HG03378 (cell line): Measurements from ENCODE around the gene CDKL2.
"Not testable (repeated sequence)": the region's sequence is repeated elsewhere in the genome, so short reads cannot be mapped to it uniquely, and the experiment has no call there.

ENCODE experiments used
- ATAC-seq: cut with Tn5 transposase; IDR thresholded peaks from one replicate; pipeline ENCODE4 v1.9.1; 2021; ENCODE audit warnings: mild to moderate bottlenecking, moderate library complexity; ENCODE audit not compliant: unreplicated experiment

The CDKL2 gene

DNA sequence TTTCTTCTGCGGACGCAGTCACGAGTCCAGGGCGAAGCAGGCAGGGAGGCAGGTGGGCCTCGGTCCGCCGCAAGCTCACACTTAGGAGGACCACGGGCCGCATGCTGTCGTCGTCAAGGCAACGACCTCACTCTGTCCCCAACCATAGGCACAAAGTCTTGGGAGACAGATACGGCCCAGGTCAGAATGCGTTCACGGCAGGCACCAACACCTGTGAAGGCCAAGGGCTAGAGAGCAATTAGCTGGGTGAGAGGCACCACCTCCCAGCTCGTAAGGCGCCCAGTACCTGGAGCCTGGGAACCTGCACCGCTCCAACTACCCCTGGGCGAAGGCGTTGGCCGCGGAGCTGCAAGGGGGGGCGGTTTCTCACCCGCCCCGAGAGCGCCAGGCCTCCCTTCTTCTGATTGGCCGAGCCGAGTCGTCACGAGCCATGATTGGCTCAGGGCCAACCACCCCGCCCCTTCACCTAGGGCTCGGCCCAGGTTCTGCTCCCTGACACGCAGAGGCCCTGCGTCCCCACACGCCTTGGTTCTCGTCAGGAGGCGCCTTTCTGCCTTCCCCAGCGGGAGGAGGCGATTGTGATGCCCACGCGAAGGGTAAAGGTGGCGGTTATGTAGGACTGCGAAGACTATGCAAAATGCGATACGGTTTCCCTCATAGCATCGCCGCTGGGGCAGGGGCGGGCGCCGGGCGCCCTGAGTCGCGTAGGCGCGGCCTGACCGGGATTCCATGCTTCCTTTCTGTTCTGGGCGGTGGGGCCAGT lies at the start of gene CDKL2:
CDKL2 (minus strand) TSS at position 355 of the 763 bp plus-strand sequence. CDS start 4,540 bp downstream, outside the sequence.
- ATAC-seq = peak; percentile 97

GRCh38 chr4:75678965-75679364 lies 48.6 kb upstream of the CDKL2 start:
- no peak for ATAC-seq

- ATAC-seq = no peak
Measured at GRCh38 chr4:75678473-75678872, 48.1 kb upstream of the CDKL2 start.

DNA sequence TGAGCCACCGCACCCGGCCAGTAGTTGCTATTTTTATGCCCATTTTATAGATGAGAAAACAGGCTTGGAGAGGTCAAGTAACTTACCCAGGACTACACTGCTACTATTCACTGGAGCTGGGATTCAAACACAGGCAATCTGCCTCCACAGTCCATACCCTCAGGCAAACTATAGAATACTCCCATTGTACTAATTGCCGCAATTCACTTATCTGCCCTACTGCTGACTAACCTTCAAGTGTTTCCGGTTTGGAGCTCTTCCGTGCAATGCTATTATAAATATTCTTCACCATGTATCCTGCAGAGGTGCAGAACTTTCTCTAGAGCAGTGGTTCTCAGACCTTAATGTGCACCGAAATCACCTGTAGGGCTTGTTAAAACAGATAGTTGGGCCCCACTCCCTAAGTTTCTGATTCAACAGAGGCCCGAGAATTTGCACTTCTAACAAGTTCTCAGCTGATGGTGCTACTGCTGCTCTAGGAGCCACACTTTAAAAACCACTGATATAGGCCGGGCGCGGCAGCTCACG lies 44.7 kb upstream of the CDKL2 start:
- no peak for ATAC-seq

- no peak for ATAC-seq
Measured at GRCh38 chr4:75673959-75674328, 43.6 kb upstream of the CDKL2 start.

DNA sequence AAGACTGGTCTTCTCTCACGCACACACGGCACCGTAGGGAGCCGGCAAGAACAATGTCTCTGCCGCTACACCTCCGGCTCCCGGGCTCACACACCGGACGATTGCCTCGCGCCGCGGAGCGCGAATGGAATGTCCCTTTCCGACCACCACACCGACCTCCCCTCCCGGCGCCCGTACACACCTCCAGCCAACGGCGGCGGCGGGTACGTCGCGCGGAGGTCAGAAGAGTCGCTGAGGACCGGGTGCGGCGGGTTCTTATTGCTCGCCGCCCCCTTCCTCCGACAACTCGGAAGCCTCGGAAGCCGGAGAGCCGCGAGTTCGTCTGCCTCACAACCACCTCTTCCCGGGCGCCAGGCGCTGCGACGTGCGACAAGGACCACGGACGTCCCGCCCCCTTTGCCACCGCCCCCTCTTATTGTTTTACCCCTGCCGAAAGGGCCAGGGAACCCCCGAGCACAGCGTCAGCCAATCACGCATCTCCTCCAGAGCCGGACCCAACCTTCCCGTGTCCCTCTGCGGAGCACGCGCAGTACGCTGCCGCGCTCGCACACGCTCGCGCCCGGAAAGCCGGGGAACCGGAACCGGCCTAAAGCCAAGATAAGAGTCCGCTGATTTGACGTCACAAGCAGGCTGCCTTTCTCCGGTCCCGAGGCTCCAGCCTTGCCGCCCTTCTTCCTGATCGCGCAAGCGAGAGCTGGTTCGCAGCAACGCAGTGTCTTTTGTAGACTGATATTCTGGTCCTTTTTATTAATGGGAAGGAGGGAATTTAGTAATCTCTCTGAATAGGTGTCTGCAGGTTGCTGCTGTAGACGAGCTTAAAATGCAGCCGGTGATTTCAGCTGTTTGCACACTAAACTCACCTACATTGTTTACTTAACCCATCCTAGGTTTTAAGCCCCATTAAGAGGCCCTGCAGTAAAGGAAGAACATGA lies 43.0 kb upstream of the CDKL2 start, which contains the start of gene G3BP2:
G3BP2 (minus strand) TSS at position 385 of the 932 bp plus-strand sequence. CDS start 11,386 bp downstream, outside the sequence.
- ATAC-seq = peak; percentile 91

- ATAC-seq = peak; percentile 19
Measured at GRCh38 chr4:75672461-75673026, 42.2 kb upstream of the CDKL2 start.

DNA sequence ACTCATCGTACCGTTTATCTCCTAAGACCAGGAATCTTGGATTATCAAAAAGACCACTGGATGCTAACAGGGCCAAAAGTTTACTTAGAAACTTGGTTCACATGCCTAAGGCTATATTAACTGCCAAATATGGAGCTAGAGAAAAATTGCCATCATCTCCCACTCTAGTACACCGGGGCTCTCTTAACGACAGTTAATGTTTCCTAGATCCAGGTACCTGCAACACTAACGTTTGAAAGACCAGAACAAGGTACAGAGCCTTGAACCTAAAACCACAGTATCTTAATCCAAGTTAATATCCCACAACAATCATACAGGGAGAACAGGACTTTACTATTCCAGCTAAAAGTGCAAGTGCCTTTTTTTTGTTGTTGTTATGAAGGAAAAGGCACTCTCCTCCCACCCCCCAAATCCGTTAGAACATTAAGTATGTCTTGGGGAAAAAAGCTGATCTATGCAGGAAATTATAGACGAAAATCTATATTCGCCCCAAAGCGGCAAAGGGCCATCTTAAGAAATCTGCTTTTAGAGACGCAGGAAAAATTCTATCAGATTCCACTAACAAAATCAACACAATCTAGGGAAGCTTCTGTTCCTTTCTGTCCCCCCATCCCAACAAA lies 41.6 kb upstream of the CDKL2 start:
- ATAC-seq = no peak

DNA sequence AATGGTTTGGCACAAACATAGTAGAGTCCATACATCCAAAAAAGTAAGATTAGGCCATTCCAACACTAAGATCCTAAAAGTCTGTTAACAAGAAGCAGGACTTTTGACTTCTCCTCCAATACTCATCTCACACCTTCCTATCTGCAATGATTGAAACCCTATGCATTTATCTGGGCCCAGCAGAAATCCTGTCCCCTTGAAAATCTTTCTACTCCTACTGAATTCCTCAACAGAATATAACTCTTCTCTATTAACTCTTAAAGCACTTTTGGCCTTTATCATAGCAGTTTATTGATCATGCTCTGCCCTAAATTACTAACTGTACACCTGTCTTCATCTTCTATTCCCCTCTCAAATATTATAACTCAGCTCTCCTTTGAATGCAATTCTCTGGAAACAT lies 38.3 kb upstream of the CDKL2 start:
- ATAC-seq = no peak

- not testable (repeated sequence) for ATAC-seq
Measured at GRCh38 chr4:75667636-75668035, 37.3 kb upstream of the CDKL2 start.

GRCh38 chr4:75666299-75666698 lies 36.0 kb upstream of the CDKL2 start:
- no peak for ATAC-seq

DNA sequence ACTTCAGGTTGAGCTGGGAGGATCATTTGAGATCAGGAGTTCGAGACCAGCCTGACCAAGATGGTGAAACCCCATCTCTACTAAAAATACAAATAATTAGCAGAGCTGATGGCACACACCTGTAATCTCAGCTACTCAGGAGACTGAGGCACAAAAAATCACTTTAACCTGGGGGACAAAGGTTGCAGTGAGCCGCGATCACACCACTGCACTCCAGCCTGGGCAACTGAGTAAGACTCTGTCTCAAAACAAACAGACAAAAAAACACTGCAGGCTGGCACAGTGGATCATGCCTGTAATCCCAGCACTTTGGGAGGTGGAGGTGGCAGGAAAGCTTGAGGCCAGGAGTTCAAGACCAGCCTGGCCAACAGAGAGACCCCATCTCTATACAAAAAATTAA lies 34.3 kb upstream of the CDKL2 start:
- not testable (repeated sequence) for ATAC-seq

DNA sequence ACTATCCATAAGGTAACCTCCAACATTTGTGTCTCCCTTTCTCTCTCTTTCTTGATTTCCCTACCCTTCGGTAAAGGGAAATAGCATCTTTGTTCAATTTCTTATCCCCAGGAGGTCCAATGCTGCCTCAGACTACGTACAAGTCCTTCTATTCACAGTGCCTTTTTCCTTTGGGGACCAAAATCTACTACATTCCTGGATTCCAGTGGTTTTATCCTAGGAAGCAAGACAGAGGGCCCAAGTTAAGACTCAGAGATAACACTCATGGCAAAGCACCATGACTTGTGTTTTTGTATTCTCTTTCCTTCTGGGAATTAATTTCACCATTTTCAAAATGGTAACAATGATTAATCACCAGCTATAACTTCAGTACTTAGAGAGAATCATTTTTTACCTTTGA lies 32.3 kb upstream of the CDKL2 start:
- ATAC-seq = no peak

DNA sequence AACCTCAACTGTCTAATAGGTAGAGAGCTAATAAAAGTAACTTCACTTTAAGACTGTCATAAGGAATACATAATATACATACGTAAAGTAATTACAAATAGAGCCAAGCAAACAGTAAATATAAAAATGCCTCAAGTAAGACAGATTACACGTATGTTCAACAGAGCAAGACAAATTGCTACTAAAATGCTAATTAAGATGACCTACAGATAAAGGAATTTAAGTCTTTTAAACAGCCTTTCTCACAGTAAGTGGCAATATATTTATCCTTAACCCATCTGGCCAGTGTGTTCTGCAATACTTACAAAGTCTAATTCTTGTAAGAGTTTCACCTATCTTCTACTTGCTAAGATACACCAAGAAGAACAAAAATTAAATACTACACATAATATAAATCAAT lies 30.2 kb upstream of the CDKL2 start:
- no peak for ATAC-seq

DNA sequence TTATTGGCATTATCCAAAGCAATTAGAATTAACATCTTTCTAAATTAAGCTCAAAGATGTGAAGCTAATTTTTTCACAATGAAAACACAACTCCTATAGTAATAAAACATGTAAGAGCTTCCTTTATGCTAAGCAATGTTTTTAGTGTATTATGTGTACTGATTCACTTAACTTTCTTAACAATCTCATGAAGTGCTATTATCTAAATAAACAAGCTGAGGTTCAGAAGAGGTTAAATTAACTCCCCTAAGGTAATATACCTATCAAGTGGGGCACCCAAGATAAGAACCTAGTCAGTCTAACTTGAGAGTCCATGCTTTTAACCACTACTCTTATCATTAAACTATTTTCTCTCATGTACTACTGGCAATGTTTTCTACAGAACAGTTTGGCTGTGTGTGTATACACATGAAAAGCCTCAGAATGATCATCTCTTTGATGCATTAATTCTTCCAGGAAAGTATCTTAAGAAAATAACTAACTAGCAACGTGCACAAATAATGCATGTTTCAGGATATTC lies 29.2 kb upstream of the CDKL2 start:
- no peak for ATAC-seq

GRCh38 chr4:75658876-75659275 lies 28.5 kb upstream of the CDKL2 start:
- ATAC-seq = no peak

DNA sequence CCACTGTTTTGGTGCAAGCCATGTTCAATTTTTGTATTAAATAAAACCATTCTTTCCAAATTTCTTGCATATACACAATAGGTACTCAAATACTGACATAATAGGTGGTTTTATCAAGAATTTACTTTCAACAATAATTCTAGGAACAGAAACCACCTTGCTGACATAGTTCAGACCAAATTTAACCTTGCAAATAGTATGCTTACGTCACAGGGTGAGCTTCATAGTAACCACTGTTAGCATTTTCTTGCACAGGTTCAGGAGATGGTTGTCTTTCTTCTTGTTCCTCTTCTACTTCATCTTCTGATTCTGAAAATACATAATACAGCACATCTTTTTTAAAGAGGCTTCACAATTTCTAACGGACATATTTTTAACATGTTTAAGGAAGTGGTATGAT lies 25.2 kb upstream of the CDKL2 start:
- ATAC-seq = no peak

DNA sequence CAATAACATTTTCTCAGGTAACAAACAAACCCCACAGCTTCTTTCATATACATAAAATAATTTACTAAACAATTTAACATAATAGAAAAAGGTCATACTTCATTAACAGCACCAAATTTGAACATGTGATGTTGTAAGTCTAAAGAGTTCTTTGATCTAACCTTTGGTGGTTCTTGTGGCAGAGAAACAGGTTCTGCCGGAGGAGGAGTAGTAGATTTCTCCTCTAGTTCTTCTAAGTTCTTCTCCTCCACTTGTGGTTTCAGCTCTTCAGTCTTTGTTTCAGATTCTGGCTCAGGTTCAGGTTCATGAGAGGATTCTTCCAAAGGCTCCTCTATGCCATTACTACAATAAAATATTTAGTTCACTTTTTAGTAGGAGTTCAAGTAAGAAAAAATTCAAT lies 24.6 kb upstream of the CDKL2 start:
- no peak for ATAC-seq

DNA sequence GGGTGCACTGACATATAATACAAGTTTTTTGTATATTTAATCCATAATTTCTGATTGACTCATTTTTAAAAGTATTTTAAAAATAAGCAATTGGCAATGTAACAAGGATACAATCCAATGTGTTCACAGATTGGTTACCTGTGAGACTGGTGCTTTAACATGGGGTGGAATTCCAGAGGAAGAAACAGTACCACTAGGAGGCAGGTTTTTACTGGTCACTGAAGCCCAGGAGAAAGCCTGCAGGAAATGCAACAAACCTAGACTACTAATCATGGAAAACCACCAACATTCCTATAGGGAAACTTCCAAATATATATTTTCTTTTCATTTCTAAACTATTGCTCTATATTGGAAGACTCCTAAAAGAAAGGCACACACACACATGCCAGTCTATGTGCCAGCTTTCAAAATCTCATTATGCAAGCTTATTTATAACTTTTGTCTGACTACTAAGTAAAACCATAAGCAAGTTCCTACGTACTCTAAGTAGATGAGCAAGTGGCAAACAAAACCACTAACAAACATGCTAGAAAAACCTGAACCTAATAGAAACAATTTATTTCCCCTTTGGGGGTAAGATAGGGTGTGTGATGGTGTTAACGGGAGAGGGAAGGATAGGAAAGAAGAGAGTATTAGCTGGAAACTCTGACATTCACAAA lies 23.6 kb upstream of the CDKL2 start:
- ATAC-seq = no peak

DNA sequence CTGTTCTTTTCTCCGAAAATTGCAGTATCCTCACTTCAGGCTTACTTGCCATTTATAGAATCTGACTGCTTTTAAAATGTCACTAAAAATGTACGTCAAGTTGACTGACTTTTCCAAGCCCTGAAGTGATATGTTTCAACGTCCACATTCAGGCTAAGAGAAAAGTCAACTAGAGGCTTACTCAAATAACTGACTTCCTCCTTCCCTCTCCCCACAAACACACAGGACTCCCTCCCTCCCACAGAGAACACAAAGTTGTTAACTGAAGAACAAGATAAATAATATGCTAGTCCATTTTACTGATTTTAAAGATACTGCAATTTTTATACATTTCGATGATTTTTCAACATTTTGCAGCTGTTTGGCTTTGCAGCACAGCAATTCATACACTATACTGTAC lies 13.8 kb upstream of the CDKL2 start:
- no peak for ATAC-seq
